Measurements from ENCODE around the gene CCL14. TPM values are rescaled to one million over a fixed set of nuclear protein-coding genes. Genes with fewer than 3 reads are reported as not detected.

The CCL14 gene
- total and polyA plus RNA-seq, 2 of the 13 experiments (the other 11 are each of a cell fraction or from before 2014, with no cell fraction given): 1.1 to 1.7 TPM

DNA sequence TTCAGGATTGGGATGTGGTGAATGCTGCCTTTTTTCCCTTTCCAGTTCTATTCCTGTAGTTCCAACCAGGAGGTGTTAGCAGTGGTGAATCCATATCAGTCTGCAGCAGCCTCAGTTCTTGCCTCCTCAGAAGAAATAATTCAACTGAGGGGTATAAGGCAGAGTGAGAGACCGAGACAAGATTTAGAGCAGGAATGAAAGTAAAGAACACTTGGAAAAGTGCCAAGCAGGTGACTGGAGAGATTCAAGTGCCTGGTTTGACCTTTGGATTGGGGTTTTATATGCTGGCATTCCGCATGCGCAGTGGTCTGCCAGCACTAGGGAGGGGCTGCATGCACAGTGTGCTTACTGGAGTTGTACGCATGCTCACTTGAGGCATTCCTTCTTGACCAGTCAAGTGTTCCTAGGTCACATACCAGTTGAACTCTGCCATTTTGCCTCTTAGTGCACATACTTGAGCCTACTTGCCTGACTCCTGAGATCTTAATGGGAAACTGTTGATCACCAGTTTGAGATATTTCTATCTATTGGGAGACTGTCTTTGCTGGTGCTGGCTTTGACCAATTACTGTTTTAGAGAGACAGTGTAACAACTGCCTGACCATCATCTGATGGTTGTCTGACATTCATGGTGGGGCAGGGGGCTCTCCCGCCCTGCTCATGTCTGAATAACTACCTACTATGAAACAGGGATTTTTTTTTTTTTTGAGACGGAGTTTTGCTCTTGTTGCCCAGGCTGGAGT lies 15.5 kb upstream of the CCL14 start (continued):
- TF ChIP-seq, protein P1, sequence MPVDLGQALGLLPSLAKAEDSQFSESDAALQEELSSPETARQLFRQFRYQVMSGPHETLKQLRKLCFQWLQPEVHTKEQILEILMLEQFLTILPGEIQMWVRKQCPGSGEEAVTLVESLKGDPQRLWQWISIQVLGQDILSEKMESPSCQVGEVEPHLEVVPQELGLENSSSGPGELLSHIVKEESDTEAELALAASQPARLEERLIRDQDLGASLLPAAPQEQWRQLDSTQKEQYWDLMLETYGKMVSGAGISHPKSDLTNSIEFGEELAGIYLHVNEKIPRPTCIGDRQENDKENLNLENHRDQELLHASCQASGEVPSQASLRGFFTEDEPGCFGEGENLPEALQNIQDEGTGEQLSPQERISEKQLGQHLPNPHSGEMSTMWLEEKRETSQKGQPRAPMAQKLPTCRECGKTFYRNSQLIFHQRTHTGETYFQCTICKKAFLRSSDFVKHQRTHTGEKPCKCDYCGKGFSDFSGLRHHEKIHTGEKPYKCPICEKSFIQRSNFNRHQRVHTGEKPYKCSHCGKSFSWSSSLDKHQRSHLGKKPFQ (CRISPR knock-in tag; IDR thresholded peaks at IDR 0.05; ENCODE audit: insufficient replicate concordance): no peak
- peak; percentile 56 for TF ChIP-seq MIXL1 (CRISPR knock-in tag; IDR thresholded peaks at IDR 0.05)
- TF ChIP-seq GTF2F1 (IDR thresholded peaks at IDR 0.05; ENCODE audit: low read length): no peak; the same call in 1 of the 2 replicates
- TF ChIP-seq TCF12 (IDR thresholded peaks at IDR 0.05): no peak
- no peak for TF ChIP-seq TCF12 (CRISPR knock-in tag; IDR thresholded peaks at IDR 0.05)
- TF ChIP-seq ZNF703 (CRISPR knock-in tag; IDR thresholded peaks at IDR 0.05; ENCODE audit: borderline replicate concordance): no peak
- no peak for TF ChIP-seq HCFC1 (IDR thresholded peaks at IDR 0.05; ENCODE audit: low read depth, low read length)
- TF ChIP-seq NFIB (CRISPR knock-in tag; IDR thresholded peaks at IDR 0.05; ENCODE audit: borderline replicate concordance): no peak
- TF ChIP-seq MAX (IDR thresholded peaks at IDR 0.05): peak; percentile 48; the same call in 1 of the 2 replicates
- TF ChIP-seq SAP130 (CRISPR knock-in tag; IDR thresholded peaks at IDR 0.05; ENCODE audit: low read depth): peak; percentile 34; the same call in 1 of the 2 replicates
- no peak for TF ChIP-seq THAP11 (CRISPR knock-in tag; IDR thresholded peaks at IDR 0.05)
- TF ChIP-seq MAZ (IDR thresholded peaks at IDR 0.05; ENCODE audit: borderline replicate concordance, low read depth, low read length): peak; percentile 65; the same call in 1 of the 2 replicates
- no peak; the same call in 1 of the 2 replicates for TF ChIP-seq MAZ (CRISPR knock-in tag; IDR thresholded peaks at IDR 0.05; ENCODE audit: low read depth)
- TF ChIP-seq, protein P2, sequence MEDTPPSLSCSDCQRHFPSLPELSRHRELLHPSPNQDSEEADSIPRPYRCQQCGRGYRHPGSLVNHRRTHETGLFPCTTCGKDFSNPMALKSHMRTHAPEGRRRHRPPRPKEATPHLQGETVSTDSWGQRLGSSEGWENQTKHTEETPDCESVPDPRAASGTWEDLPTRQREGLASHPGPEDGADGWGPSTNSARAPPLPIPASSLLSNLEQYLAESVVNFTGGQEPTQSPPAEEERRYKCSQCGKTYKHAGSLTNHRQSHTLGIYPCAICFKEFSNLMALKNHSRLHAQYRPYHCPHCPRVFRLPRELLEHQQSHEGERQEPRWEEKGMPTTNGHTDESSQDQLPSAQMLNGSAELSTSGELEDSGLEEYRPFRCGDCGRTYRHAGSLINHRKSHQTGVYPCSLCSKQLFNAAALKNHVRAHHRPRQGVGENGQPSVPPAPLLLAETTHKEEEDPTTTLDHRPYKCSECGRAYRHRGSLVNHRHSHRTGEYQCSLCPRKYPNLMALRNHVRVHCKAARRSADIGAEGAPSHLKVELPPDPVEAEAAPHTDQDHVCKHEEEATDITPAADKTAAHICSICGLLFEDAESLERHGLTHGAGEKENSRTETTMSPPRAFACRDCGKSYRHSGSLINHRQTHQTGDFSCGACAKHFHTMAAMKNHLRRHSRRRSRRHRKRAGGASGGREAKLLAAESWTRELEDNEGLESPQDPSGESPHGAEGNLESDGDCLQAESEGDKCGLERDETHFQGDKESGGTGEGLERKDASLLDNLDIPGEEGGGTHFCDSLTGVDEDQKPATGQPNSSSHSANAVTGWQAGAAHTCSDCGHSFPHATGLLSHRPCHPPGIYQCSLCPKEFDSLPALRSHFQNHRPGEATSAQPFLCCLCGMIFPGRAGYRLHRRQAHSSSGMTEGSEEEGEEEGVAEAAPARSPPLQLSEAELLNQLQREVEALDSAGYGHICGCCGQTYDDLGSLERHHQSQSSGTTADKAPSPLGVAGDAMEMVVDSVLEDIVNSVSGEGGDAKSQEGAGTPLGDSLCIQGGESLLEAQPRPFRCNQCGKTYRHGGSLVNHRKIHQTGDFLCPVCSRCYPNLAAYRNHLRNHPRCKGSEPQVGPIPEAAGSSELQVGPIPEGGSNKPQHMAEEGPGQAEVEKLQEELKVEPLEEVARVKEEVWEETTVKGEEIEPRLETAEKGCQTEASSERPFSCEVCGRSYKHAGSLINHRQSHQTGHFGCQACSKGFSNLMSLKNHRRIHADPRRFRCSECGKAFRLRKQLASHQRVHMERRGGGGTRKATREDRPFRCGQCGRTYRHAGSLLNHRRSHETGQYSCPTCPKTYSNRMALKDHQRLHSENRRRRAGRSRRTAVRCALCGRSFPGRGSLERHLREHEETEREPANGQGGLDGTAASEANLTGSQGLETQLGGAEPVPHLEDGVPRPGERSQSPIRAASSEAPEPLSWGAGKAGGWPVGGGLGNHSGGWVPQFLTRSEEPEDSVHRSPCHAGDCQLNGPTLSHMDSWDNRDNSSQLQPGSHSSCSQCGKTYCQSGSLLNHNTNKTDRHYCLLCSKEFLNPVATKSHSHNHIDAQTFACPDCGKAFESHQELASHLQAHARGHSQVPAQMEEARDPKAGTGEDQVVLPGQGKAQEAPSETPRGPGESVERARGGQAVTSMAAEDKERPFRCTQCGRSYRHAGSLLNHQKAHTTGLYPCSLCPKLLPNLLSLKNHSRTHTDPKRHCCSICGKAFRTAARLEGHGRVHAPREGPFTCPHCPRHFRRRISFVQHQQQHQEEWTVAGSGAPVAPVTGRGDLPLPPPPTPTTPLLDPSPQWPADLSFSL (CRISPR knock-in tag; IDR thresholded peaks at IDR 0.05): no peak
- TF ChIP-seq ZSCAN31 (CRISPR knock-in tag; IDR thresholded peaks at IDR 0.05; ENCODE audit: low read depth): no peak
- peak; percentile 63; the same call in 1 of the 2 replicates for TF ChIP-seq HBP1 (CRISPR knock-in tag; IDR thresholded peaks at IDR 0.05; ENCODE audit: low read depth)
- TF ChIP-seq ZKSCAN1 (IDR thresholded peaks at IDR 0.05; ENCODE audit: low read length): no peak
- no peak for TF ChIP-seq HOXA5 (CRISPR knock-in tag; IDR thresholded peaks at IDR 0.05)
- TF ChIP-seq, protein P3, sequence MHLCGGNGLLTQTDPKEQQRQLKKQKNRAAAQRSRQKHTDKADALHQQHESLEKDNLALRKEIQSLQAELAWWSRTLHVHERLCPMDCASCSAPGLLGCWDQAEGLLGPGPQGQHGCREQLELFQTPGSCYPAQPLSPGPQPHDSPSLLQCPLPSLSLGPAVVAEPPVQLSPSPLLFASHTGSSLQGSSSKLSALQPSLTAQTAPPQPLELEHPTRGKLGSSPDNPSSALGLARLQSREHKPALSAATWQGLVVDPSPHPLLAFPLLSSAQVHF (CRISPR knock-in tag; IDR thresholded peaks at IDR 0.05): no peak
- no peak for TF ChIP-seq RNF2 (conservative IDR thresholded peaks at IDR 0.05; ENCODE audit: low read depth)
- TF ChIP-seq ZNF326 (CRISPR knock-in tag; IDR thresholded peaks at IDR 0.05; ENCODE audit: borderline replicate concordance): no peak
